NCI-H774 (cell line): ENCODE results near the gene DDX6.
A peak's percentile ranks its signal among the peaks of the same experiment; 100 is the strongest.
"Not testable (repeated sequence)": the region's sequence is repeated elsewhere in the genome, so short reads cannot be mapped to it uniquely, and the experiment has no call there.

Experiments
- DNase-seq: peaks from one replicate; lab custom pipeline; 2025; lab: John Stamatoyannopoulos, UW

Gene DDX6

GRCh38 chr11:118791111-118791960, at the start of gene DDX6:
TSS of gene DDX6 (minus strand) at chr11:118791164. CDS start at chr11:118786251, 4,913 bp downstream.
- peak; percentile 86 for DNase-seq

DNA sequence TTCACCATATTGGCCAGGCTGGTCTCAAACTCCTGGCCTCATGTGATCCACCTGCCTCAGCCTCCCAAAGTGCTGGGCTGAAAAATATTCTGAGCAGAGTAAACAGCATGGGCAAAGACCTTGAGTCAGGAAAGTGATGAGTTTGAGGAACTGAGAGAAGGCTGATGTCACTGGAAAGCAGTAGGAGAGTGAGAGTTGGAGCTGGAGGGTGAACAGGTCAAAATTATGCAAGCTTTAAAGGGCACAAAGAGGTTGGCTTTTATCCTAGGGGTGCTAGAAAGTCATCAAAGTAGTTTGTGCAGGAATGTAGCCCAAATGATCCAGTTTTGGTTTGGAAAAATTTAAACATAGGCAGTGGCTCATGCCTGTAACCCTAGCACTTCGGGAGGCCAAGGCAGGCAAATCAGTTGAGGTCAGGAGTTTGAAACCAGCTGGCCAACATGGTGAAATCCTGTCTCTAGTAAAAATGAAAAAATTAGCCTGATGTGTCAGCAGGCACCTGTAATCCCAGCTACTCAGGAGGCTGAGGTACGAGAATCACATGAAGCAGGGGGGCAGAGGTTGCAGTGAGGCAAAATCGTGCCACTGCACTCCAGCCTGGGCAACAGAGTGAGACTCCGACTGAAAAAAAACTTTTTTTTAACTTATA, 48.1 kb upstream of the DDX6 start:
- DNase-seq = no peak

GRCh38 chr11:118837868-118838267, 46.9 kb upstream of the DDX6 start:
- no peak for DNase-seq

- no peak for DNase-seq
These were observed 43.6 kb upstream of the DDX6 start for GRCh38 chr11:118834427-118835028.

DNA sequence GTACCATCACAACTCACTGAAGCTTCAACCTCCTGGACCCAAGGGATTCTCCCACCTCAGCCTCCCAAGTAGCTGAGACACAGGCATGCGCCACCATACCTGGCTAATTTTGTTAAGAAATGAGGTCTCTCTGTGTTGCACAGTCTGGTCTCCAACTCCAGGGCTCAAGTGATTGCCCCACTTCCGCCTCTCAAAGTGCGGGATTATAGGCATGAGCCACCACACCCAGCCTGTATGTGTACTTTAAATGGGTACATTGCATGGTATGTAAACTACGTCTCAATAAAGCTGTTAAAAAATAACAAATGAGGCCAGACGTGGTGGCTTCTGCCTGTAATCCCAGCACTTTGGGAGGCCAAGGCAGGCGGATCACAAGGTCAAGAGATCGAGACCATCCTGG, 36.2 kb upstream of the DDX6 start:
- no peak for DNase-seq

GRCh38 chr11:118822936-118823510, 32.1 kb upstream of the DDX6 start:
- DNase-seq = not testable (repeated sequence)

GRCh38 chr11:118820412-118821357, 29.7 kb upstream of the DDX6 start:
- DNase-seq = peak; percentile 62

- DNase-seq = not testable (repeated sequence)
These were observed 29.0 kb upstream of the DDX6 start for GRCh38 chr11:118820025-118820379.

- DNase-seq = no peak
These were observed 28.5 kb upstream of the DDX6 start for GRCh38 chr11:118819334-118820024.

- no peak for DNase-seq
These were observed 27.2 kb upstream of the DDX6 start for GRCh38 chr11:118818130-118818529.

GRCh38 chr11:118813551-118813950, 22.6 kb upstream of the DDX6 start:
- no peak for DNase-seq

- DNase-seq = no peak
These were observed 21.5 kb upstream of the DDX6 start for GRCh38 chr11:118812485-118812884.

DNA sequence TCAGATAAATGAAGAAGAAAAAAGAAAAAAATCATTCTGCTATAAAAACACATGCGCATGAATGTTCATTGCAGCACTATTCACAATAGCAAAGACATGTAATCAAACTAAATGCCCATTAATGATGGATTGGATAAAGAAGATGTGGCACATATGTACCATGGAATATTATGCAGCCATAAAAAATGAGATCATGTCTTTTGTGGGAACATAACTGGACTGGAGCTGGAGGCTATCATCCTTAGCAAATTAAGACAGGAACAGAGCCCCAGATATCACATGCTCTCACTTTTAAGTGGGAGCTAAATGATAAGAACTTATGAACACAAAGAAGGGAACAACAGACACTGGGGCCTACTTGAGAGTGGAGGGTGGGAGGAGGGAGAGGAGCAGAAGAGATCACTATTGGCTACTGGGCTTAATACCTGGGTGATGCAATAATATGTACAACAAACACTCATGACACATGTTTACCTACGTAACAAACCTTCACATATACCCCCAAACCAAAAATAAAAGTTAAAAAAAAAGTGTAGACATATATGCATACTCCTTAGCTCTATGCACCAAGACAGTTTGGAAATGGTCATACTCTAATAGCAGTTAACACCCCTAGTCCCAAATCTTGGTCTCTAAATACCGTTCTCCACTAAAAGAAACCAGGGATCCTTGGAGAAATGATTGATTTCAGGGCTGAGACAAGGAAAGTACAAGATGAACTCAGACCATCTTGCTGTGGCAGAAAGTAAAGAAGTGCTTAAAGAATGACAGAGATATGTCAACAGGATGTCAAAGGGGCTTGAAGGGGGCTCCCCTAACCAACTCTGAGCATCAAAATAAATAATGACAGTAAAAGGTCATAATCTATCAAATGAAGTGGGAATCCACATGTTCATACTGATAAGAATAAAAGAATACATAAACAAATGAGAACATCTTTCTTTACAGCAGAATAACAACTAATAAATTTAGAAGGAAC, 17.1 kb upstream of the DDX6 start:
- DNase-seq = no peak

- no peak for DNase-seq
These were observed 15.4 kb upstream of the DDX6 start for GRCh38 chr11:118806400-118806799.

- DNase-seq = no peak
These were observed 13.1 kb upstream of the DDX6 start for GRCh38 chr11:118804094-118804493.

DNA sequence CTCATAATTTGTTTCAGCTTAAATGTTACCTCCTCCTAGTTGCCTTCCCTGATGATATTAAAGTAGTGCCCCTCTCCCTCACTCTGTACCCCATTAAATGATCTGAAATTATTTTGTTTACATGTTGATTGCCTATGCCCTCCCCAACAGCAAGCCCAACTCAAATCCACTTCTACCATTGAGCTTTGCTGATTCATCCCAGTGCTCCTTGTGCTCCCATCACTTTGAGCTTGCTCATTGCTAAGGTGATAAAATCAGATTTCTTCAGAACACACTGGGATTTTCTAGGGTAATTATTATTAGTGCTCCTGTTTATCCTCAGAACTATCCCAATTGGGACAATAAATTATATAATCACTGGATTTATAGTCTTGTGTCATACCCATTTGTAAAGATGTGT, 8.4 kb upstream of the DDX6 start:
- no peak for DNase-seq

GRCh38 chr11:118797510-118797909, 6.5 kb upstream of the DDX6 start:
- DNase-seq = no peak

DNA sequence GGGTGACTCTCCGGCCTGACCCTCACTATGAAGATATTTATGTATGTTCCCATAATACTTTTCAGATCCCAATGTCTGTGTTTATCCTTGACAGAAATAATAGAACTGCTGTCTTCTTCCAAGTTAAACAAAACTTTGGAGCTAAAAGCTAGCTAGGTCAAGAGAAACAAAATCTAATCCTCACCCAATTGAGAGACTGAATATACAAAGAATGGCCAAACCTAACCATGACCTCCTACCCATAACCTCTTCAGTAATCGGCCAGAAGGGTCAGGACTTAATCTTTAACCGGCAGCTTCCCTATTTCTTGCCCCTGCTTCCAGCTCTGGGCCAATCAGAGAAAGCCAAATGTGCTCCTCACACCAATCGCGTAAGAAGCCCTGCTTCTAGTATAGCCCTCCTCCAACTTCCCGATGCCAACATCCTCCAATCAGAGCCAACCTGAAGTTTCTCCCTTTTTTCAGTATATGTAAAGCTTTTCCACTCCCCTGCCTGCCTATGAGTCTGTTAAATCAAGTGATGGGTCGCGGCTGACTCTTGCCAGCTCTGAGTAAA, 1.7 kb upstream of the DDX6 start:
- peak; percentile 59 for DNase-seq

- DNase-seq = no peak
These were observed 1.1 kb upstream of the DDX6 start for GRCh38 chr11:118791961-118792569.
